Right renal pelvis (tissue), 4 donors: ENCODE data around the gene GPR62. TPM values are rescaled to one million over a fixed set of nuclear protein-coding genes. Genes with fewer than 3 reads are reported as not detected.

Source experiments
- DNase-seq, 4 donors: peaks; one replicate each; pipeline ENCODE4 v3.0.0-alpha.2; 2013; ENCODE audit warnings: low read depth in 4 of 4, low spot score in 3 of 4, missing footprints in 1 of 4
- polyA plus RNA-seq, 4 donors: library from polyadenylated mRNA; unstranded; fragments of 120-200 nt; gene quantifications; one replicate each; pipeline ENCODE4 v1.2.1, GENCODE V29; 2013; ENCODE audit not compliant: insufficient read length in 4 of 4

Gene GPR62
- polyA plus RNA-seq, 4 donors: 0.30 to 0.68 (median 0.40) TPM

DNA sequence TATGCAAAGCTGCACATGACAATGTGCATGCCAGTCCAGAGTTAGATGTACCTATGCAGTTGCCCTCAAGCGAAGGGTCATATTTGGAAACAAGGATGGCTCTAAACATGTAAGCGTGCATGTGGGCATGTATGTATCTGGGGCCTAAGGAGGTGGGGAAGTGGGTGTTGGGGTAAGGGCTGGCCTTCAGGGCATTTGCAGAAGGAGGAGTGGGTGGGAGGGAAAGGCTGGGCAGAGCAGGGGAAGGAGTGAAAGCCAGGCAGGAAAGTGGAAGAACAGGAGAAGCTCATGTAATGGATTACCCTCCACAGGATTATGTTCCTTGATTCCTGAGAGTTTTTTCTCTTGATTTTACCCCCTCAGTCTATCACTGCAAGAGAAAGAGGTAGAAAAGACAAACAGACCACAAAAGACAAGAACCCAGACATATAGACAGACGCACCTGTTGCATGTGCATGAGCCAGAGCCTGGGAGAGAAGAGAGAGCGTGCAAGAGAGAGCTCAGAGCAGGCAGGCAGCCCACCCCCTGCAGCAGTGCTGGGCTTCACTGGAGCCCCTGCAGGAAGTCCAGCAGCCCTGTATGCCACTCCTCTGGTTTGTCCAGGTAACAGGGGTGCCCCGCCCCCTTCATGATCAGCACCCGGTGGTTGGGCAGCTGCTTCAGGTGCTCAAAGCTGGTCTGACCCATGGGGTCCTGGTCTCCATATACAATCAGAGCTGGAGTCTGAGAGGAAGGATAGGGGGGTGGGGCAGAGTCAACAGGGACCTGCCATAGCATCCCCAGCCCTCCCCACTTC lies 13.9 kb downstream of the GPR62 start:
- no peak for DNase-seq

- DNase-seq: no peak
Observed at GRCh38 chr3:51969841-51970240, 14.7 kb downstream of the GPR62 start.

GRCh38 chr3:51970606-51971300 lies 15.6 kb downstream of the GPR62 start:
- no peak for DNase-seq

GRCh38 chr3:51971350-51971749 lies 16.2 kb downstream of the GPR62 start:
- no peak for DNase-seq

DNA sequence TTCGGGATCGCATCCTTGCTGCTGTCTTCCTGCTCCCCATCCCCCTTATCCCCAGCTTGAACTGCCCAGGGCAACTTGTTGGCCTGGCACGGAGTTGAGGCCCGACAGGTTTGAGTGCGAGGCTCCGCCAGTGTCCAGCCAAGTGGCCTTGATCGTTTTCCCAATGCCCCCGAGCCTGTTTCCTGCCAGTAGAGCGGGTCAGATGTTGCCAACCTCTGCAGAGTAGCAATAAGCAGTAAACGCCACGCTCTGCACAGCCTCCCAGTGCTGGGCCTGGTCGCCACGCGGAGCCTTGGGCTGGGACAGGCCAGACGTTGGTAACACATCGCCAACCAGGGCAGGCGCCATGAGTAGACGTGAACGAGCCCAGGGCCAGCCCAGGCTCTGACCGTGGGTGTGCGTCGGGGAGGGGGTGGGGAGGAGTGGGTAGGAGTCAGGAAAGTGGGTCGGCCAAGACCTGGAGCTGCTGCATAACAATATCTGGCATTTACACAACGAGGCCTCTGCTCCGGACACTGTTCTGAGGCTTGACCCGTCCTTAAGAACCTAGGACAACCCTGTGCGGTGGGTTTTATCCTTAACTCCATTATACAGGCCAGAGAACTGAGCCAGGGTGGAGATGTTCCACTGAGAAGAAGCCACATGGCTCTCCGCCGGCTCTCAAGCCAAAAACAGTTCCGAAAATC lies 19.2 kb downstream of the GPR62 start:
- DNase-seq: no peak

GRCh38 chr3:51974963-51975851 lies 20.0 kb downstream of the GPR62 start, which contains the start of gene ABHD14A:
Gene ABHD14A (plus strand): TSS chr3:51975064. CDS start chr3:51975136, 72 bp downstream.
- DNase-seq: no peak

- DNase-seq: no peak
Observed at GRCh38 chr3:51975852-51976549, 20.8 kb downstream of the GPR62 start.

- DNase-seq: no peak
Observed at GRCh38 chr3:51977446-51978142, 22.4 kb downstream of the GPR62 start.

GRCh38 chr3:51978143-51978502 lies 22.9 kb downstream of the GPR62 start:
- no peak for DNase-seq

DNA sequence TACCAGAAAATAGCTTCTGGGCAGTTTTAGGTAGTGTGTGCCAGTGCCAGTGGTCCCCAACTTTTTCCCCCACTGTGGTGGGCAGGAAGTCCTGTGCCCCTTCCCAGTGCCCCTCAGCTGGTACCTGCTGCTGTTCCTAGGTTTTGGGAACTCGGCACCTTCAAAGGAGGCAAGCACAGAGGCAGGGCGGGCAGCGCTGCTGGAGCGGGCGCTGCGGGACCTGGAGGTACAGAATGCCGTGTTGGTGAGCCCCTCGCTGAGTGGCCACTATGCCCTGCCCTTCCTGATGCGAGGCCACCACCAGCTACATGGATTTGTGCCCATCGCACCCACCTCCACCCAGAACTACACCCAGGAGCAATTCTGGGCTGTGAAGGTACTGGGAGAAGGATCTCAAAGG lies 25.1 kb downstream of the GPR62 start:
- no peak for DNase-seq

DNA sequence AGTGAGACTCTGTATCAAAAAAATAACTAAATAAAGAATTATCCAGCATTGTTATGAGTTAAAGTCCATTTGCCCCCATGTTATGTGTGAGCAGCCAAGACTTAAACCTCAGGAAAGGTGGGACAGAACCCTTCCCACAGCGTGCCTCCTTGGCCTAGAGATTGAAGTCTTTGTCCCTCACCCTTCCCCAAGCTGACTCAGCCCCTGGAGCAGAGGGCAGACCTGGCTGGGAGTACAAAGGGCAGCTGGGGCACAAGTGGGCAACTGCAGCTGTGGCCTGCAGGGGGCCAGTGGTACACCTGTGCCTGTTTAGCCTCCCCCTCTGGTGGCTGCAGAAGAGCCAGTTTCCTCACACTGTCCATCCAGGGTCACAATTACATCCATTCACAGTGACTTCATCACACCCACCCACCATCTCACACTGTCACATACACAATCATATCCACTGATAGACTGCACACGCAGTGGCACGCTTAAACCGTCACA lies 27.2 kb downstream of the GPR62 start:
- DNase-seq: no peak

DNA sequence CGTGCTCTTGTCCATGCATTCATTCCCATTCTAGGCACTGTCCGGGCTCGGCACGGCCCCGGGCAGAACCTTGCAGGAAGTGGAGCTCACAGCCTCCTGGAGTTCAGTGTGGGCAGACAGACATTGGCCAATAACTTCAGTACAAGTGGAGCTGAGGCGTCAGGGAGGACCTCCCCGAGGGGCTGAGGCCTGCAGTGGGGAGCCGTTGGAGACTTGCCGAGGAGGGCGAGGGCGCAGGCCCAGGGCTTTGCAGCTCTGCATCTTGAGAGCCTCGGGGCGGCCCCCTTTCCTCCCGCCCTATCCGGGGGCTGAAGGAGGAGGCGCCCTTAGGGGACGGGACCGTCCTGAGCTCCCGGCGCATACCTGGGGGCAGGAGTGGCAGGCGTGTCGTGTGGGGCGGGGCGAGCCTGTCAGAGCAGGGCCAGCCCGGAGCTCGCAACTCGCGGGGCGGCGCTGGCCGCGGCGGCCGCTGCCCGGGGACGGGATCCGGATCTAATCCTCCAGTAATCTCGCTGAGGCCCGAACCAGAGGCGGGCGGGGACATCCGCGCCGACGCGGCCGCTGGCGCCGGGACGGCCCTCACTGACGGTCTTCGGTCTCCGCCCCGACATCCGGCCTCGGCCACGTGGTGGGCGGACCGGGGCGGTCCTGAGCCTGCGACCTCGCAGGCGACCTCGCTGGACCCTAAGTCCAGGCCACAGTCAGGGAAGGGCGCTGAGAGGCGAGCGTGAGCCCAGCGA lies 27.8 kb downstream of the GPR62 start, which contains the start of gene ACY1:
Gene ACY1, plus strand, starts transcription at position 698 of the 740 bp plus-strand sequence. CDS start 530 bp downstream, outside the sequence.
- DNase-seq: no peak

GRCh38 chr3:51983578-51984268 lies 28.5 kb downstream of the GPR62 start:
- no peak for DNase-seq

DNA sequence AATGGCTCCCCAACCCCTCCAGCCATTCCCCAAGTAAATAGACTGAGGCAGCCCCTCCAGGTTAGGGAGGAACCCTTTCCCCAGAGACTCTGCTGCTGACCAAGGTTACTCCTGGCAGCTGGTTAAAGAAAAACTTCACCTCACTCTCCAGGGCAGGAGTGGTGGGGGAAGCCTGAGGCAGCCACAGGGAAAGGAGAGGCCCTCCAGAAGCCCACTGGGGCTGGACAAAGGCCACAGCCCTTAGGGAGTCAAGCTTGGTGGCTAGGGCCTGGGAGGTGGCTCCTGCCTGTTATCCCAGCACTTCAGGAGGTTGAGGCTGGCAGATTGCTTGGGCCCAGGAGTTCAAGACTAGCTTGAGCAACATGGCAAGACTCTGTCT lies 29.1 kb downstream of the GPR62 start:
- DNase-seq: no peak

GRCh38 chr3:51985063-51985462 lies 29.9 kb downstream of the GPR62 start:
- no peak for DNase-seq

DNA sequence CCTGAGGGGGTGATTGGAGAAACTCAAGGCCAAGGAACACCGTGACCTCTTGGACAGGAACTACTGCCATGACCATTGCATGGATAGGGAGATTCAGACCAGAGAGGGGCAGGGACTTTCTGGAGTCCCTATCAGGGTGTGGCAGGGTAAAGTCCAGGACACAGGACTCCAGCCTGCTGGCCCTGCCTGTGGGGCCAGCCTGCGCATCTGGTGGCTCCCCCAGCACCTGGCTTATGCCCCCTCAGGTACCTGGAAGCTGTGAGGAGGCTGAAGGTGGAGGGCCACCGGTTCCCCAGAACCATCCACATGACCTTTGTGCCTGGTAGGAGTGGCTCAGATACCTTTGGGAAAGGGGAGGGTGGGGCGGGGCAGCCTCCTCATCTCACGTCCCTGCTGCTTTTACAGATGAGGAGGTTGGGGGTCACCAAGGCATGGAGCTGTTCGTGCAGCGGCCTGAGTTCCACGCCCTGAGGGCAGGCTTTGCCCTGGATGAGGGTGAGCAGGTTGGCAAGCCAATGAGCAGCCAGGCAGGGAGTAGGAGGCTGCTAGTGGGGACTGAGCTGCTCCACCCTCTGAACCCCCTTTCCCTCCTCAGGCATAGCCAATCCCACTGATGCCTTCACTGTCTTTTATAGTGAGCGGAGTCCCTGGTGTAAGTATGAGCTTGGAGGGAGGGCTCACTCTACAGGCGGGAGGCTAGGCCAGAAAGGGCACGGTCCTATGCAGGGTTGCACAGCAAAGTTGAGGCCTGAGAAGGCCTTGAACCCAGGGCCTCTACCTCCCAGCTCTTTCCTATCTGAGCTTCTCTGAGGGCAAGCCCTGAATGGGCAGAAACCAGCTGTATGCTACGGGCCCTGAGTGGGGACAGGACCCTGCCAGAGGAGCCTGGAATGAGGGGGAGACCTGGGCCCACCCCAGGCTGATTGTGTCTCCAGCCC lies 31.1 kb downstream of the GPR62 start:
- DNase-seq: no peak

DNA sequence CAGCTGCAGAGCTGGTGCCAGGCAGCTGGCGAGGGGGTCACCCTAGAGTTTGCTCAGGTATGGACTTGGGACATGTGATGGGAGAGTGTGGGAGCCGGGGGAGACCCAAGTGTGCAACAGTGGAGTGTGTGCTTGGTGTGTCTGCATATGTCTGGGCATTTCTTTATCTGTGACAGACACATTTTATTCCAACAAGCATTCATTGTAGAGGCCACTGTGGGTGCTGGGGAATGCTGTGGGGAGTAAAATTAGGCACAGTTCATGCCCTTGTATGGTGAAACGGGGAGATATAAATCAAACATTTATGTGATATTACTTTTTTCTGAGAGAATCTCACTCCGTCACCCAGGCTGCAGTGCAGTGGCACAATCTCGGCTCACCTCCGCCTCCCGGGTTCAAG lies 32.4 kb downstream of the GPR62 start:
- DNase-seq: no peak
